OCI-LY3 (cell line): Measurements from ENCODE around the gene DYNLT5.

Experiments used
- CTCF ChIP-seq: fragments of 200-600, 300-600 bp; sonication (generic); IDR thresholded peaks from 2 replicates; pipeline ENCODE4 v1.5.1; 2014; ENCODE audit warnings: antibody characterized with exemption, low read length, low read depth
- EZH2phosphoT487 ChIP-seq: fragments of 200-600 bp; shearing (Covaris generic); IDR thresholded peaks from 2 replicates; pipeline ENCODE4 v1.6.1; 2018; ENCODE audit warnings: antibody characterized with exemption, mixed run types, low read depth

DNA sequence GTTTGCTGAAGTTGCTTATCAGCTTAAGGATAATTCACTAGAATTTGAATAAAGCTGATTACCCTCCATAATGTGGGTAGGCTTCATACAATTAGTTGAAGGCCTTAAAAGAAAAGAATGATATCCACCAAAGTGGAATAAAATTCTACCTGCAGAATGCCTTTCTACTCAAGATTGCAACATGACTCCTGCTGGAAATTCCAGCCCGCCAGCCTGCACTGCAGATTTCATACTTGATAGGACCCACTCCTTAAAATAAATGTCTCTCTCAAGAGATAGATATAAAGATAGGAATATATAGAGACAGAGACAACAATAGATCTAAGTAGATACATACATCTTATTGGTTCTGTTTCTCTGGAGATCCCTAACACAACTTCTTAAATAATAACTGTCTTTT lies 72.5 kb downstream of the DYNLT5 start:
- no peak for TF ChIP-seq CTCF
- no peak for TF ChIP-seq EZH2phosphoT487
